Fibroblast of skin of left quadriceps (primary cell): ENCODE data around the gene SLC36A2.
"Not testable (repeated sequence)": the region's sequence is repeated elsewhere in the genome, so short reads cannot be mapped to it uniquely, and the experiment has no call there.

ENCODE experiments used
- DNase-seq, 2 experiments: peaks; one replicate each; pipeline ENCODE4 v3.0.0-alpha.2; 2013; ENCODE audit warnings: low read depth in 2 of 2

The SLC36A2 gene

DNA sequence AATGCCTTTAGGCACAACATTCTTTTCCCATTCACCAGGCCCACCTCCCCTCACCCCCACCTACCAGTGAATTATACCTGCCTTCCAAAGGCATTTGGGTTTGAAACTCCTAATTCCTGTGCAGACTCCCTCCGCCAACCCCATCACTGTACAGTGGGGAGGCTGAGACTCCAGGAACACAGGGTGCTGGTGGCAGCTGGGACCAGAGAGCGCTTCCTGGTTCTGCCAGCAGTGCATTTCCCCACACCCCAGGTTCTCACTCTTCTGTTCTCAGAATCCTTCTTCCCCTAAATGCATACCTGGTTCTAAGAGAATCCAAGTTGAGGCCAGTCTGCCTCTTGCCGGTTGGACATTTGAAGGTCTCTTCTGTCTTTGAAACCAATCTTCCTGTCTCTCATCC lies 21.1 kb downstream of the SLC36A2 start:
- no peak for DNase-seq

GRCh38 chr5:151320481-151320880 lies 26.9 kb downstream of the SLC36A2 start:
- no peak for DNase-seq

GRCh38 chr5:151318850-151319732 lies 28.3 kb downstream of the SLC36A2 start:
- no peak for DNase-seq

- no peak for DNase-seq
These were observed 29.5 kb downstream of the SLC36A2 start for GRCh38 chr5:151317871-151318270.

DNA sequence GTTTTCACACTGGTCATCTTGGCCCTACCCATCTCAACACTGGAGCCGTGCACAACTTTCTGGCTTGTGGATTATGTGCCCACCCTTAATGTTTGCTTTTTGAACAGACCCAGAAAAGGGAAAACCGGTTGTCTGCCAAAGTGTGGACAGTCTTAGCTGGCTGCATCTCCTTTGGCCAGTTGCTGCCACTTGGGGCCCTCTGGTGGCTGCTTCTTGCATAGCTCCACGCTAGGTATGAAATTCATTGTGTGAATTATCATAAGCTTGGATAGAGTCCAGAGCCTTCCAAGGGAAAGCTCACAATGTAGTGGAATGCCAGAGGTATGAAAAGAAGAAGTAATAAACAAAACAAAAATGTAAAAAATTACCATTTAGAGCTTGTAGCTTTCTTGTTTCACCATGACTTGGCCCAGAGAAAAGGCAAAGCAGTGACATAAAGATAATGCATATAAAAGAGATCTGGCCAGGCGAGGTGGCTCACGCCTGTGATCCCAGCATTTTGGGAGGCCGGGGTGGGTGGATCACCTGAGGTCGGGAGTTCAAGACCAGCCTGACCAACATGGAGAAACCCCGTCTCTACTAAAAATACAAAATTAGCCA lies 31.3 kb downstream of the SLC36A2 start:
- DNase-seq: peak; percentile 20 to 22

GRCh38 chr5:151313357-151313756 lies 34.0 kb downstream of the SLC36A2 start:
- DNase-seq: no peak

GRCh38 chr5:151312756-151313324 lies 34.5 kb downstream of the SLC36A2 start:
- DNase-seq: no peak

- no peak for DNase-seq
These were observed 36.4 kb downstream of the SLC36A2 start for GRCh38 chr5:151310932-151311331.

DNA sequence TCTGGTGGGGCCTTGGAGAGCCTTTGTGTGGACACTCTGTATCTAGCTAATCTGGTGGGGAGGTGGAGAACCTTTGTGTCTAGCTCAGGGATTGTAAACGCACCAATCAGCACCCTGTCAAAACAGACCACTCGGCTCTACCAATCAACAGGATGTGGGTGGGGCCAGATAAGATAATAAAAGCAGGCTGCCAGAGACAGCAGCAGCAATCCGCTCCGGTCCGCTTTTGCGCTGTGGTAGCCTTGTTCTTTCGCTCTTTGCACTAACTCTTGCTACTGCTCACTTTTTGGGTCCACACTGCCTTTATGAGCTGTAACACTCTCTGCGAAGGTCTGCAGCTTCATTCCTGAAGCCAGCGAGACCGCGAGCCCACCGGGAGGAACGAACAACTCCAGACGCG lies 37.5 kb downstream of the SLC36A2 start:
- not testable (repeated sequence) for DNase-seq

DNA sequence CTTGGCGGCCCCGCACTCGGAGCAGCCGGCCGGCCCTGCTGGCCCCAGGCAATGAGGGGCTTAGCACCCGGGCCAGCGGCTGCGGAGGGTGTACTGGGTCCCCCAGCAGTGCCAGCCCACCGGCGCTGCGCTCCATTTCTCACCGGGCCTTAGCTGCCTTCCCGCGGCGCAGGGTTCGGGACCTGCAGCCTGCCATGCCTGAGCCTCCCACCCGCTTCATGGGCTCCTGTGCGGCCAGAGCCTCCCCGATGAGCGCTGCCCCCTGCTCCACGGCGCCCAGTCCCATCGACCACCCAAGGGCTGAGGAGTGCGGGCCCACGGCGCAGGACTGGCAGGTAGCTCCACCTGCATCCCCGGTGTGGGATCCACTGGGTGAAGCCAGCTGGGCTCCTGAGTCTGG lies 38.1 kb downstream of the SLC36A2 start:
- not testable (repeated sequence) for DNase-seq

GRCh38 chr5:151303666-151304065 lies 43.7 kb downstream of the SLC36A2 start, which contains the start of gene SLC36A3:
SLC36A3 (minus strand) TSS chr5:151303766; CDS start chr5:151303354, 412 bp downstream.
- DNase-seq: no peak

GRCh38 chr5:151298063-151298855 lies 49.1 kb downstream of the SLC36A2 start:
- peak; percentile 10 to 18 for DNase-seq

- no peak for DNase-seq
These were observed 50.4 kb downstream of the SLC36A2 start for GRCh38 chr5:151296974-151297373.

DNA sequence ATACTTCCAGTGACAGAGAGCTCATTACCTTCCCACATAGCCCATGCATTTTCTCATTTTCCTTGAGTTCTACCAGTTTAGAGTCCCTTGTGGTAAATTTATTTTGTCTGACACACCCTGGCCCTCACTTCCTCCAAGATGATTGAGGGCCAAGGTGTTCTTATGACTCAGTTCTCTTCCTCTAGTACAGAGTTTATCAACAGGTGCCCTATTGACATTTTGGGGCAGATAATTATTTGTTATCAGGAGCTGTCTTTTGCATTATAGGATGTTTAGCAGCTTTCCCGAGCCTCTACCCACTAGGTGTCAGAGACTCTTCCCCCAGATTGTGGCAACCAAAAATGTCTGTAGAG lies 50.9 kb downstream of the SLC36A2 start:
- DNase-seq: no peak

DNA sequence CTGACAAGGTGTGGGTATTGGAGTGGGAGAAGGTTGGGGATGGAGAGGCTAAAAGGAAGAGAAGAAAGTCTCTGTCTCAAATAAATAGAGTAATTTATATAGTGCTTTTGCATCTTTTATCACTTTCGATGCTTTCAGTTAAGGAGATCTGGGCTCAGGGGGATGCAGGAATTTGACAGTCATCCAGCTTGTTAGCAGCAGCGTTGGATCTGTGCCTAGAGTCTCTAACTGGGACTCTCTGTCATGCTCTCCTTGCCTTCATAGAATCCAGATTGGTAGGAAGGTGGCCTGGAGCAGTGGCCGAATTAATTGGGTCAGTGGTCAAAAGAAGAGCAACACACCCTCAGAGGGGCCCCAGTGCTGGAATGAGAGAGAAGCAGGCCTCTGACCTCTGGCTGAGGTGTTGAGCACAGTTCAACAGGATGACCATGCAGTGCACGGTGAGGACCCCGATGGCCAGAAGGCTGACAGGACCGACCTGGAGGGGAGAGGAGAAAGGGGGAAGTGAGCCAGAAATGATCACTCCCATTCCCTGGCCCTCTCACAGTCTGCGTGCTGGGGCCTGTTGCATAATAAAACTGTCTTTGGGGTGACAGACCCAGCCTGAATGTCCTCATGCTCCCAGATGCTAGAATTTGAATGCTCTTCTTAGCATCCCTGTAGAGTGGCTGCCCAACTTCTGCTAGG lies 51.4 kb downstream of the SLC36A2 start:
- DNase-seq: no peak

DNA sequence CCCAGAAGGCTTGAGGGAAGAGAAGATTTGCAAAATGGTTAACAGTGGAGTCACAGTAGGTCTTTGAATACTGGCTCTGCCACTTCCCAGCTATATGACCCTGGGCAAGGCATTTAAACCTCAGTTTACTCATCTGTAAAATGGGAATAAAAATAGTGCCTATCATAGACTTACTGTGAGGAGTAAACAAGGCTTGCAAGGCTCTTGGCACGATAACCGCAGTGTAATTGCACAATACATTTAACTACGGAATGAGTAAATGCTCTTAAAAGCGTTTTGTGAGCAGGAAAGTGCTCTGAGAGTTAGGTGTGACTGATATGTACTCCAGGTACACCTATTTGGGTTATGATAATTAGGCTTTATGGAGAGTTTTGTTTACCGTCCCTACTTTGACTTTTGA lies 52.2 kb downstream of the SLC36A2 start:
- DNase-seq: no peak

DNA sequence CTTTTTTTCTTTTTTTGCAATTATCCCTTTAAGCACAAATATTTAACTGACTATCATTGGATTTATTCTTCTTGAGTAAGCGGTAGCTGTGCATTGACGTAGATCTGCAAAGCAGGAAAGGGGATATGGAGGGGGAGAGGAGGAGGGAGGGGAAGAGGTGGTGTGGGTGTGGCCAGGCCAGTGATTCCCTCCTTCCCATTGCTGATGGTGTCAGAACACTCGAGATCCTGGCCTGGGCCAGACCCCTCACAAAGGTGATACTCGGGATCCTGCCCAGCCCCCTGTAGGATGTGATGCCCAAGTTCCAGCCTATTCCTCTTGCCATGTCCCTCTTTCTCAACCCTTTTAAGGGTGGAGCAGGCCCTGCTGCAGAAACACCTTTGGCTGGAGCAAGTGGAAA lies 53.7 kb downstream of the SLC36A2 start:
- DNase-seq: no peak

- no peak for DNase-seq
These were observed 59.2 kb downstream of the SLC36A2 start for GRCh38 chr5:151288180-151288579.

GRCh38 chr5:151286246-151286645 lies 61.1 kb downstream of the SLC36A2 start:
- DNase-seq: no peak

DNA sequence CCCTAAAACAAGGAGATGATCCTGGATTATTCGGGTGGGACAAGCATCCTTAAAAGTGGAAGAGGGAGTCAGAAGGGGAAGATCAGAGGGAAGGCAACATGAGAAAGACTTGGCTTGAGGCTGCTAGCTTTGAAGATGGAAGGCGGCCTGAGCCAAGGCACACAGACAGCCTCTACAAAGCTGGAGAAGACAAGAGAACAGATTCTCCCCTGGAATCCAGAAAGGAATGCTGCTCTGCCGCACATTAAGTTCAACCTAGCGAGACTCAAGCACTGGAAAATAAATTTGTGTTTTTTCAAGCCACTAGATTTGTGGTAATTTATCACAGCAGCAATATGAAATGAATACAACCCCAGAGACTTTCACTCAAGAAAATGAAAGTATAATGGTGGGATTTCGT lies 61.7 kb downstream of the SLC36A2 start:
- no peak for DNase-seq

DNA sequence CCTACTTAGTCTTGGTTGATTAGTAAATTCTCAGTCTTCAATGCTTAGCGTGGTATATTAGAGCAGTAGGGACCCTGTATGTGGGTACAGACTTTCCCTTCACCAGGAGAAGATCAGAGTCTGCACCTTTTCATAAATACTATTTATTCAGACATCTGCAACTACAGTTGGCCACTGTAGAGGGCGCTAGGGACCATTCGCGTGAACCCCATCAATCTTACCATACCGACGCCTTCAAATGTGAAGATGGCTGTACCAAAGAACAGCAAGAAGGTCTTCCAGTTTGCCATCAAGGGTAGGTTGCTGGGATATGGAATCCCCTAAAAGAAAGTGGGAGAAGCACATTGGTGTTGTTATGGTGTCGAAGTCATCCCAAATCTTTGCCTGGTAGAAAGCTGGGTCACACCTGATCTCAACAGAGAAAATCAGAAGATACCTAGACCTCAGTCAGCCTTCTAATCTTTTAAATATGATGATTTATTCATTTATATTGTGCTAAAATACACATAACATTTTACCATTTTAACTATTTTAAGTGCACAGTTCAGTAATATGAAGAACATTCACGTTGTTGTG lies 62.9 kb downstream of the SLC36A2 start:
- no peak for DNase-seq
